Measurements from ENCODE around the gene C2orf92. TPM values are rescaled to one million over a fixed set of nuclear protein-coding genes. Genes with fewer than 3 reads are reported as not detected.

The C2orf92 gene
- total RNA-seq, 1 donor from 2014 or later: 15.1 TPM

GRCh38 chr2:97740590-97741182 is 71.2 kb downstream of the C2orf92 start:
- H3K27ac Mint-ChIP-seq (ENCODE audit: unreplicated experiment): no peak overlapping the region
- no peak overlapping the region for H3K4me3 Mint-ChIP-seq (ENCODE audit: unreplicated experiment)
- peak; percentile 75 for DNase-seq (ENCODE audit: low spot score)
- peak; percentile 80 for TF ChIP-seq CTCF (IDR thresholded peaks at IDR 0.05; ENCODE audit: unreplicated experiment)
- H3K36me3 Mint-ChIP-seq (ENCODE audit: low read depth, unreplicated experiment): peaks cover 33% of the 10 kb centered on the region
- peaks cover 11% of the 10 kb centered on the region for H3K27me3 Mint-ChIP-seq (ENCODE audit: unreplicated experiment)
- H3K9me3 Mint-ChIP-seq (ENCODE audit: unreplicated experiment): no peaks in the 10 kb centered on the region
- H3K4me1 Mint-ChIP-seq (ENCODE audit: unreplicated experiment): peaks cover 18% of the 10 kb centered on the region

GRCh38 chr2:97741251-97741650 is 71.7 kb downstream of the C2orf92 start:
- DNase-seq (ENCODE audit: low spot score): no peak
- TF ChIP-seq CTCF (IDR thresholded peaks at IDR 0.05; ENCODE audit: unreplicated experiment): no peak
- H3K27ac Mint-ChIP-seq (ENCODE audit: unreplicated experiment): no peak overlapping the region
- H3K4me1 Mint-ChIP-seq (ENCODE audit: unreplicated experiment): peaks cover 22% of the 10 kb centered on the region
- H3K9me3 Mint-ChIP-seq (ENCODE audit: unreplicated experiment): no peaks in the 10 kb centered on the region
- H3K4me3 Mint-ChIP-seq (ENCODE audit: unreplicated experiment): no peak overlapping the region
- peaks cover 31% of the 10 kb centered on the region for H3K36me3 Mint-ChIP-seq (ENCODE audit: low read depth, unreplicated experiment)
- peaks cover 9% of the 10 kb centered on the region for H3K27me3 Mint-ChIP-seq (ENCODE audit: unreplicated experiment)

- DNase-seq (ENCODE audit: low spot score): no peak
- H3K4me1 Mint-ChIP-seq (ENCODE audit: unreplicated experiment): peaks cover 22% of the 10 kb centered on the region
- no peak overlapping the region for H3K4me3 Mint-ChIP-seq (ENCODE audit: unreplicated experiment)
- peaks cover 28% of the 10 kb centered on the region for H3K36me3 Mint-ChIP-seq (ENCODE audit: low read depth, unreplicated experiment)
- H3K9me3 Mint-ChIP-seq (ENCODE audit: unreplicated experiment): no peaks in the 10 kb centered on the region
- no peak for TF ChIP-seq CTCF (IDR thresholded peaks at IDR 0.05; ENCODE audit: unreplicated experiment)
- no peak overlapping the region for H3K27ac Mint-ChIP-seq (ENCODE audit: unreplicated experiment)
- peaks cover 7% of the 10 kb centered on the region for H3K27me3 Mint-ChIP-seq (ENCODE audit: unreplicated experiment)
These were observed 72.2 kb downstream of the C2orf92 start for GRCh38 chr2:97741686-97742085.

GRCh38 chr2:97742381-97742847 is 72.9 kb downstream of the C2orf92 start:
- Mint-ChIP-seq H3K9me3 (ENCODE audit: unreplicated experiment) (no peaks in the 10 kb centered on the region), H3K4me1 (ENCODE audit: unreplicated experiment) (peaks cover 22% of the 10 kb centered on the region), H3K27ac (ENCODE audit: unreplicated experiment) (no peak overlapping the region), H3K27me3 (ENCODE audit: unreplicated experiment) (peaks cover 3% of the 10 kb centered on the region), H3K4me3 (ENCODE audit: unreplicated experiment) (no peak overlapping the region), H3K36me3 (ENCODE audit: low read depth, unreplicated experiment) (peaks cover 30% of the 10 kb centered on the region)
- TF ChIP-seq CTCF (IDR thresholded peaks at IDR 0.05; ENCODE audit: unreplicated experiment): no peak
- no peak for DNase-seq (ENCODE audit: low spot score)

- no peak for TF ChIP-seq CTCF (IDR thresholded peaks at IDR 0.05; ENCODE audit: unreplicated experiment)
- no peak overlapping the region for H3K27ac Mint-ChIP-seq (ENCODE audit: unreplicated experiment)
- H3K27me3 Mint-ChIP-seq (ENCODE audit: unreplicated experiment): no peaks in the 10 kb centered on the region
- no peak for DNase-seq (ENCODE audit: low spot score)
- peak overlapping the region; percentile 69 for H3K4me3 Mint-ChIP-seq (ENCODE audit: unreplicated experiment)
- H3K9me3 Mint-ChIP-seq (ENCODE audit: unreplicated experiment): no peaks in the 10 kb centered on the region
- peaks cover 22% of the 10 kb centered on the region for H3K36me3 Mint-ChIP-seq (ENCODE audit: low read depth, unreplicated experiment)
- H3K4me1 Mint-ChIP-seq (ENCODE audit: unreplicated experiment): peaks cover 28% of the 10 kb centered on the region
These were observed 74.4 kb downstream of the C2orf92 start for GRCh38 chr2:97743913-97744312.
